Esophagus squamous epithelium (tissue), 5 donors: ENCODE results near the gene ATP6V0D1. TPM values are rescaled to one million over a fixed set of nuclear protein-coding genes. Genes with fewer than 3 reads are reported as not detected.

Source experiments
- DNase-seq: peaks from one replicate; lab custom pipeline; 2025; lab: John Stamatoyannopoulos, UW
- H3K27ac ChIP-seq, 4 donors: fragments of 200-600 bp; sonication (generic); one replicate each; pipeline ENCODE4 v1.5.1; 2016 to 2019; ENCODE audit warnings: mild to moderate bottlenecking in 1 of 4
- H3K27me3 ChIP-seq, 4 donors: fragments of 200-600 bp; sonication (generic); 1 replicate in 3 of 4; 2 replicates in 1 of 4; pipeline versions ENCODE4 v1.5.1 to v1.6.0; 2017 to 2021; ENCODE audit warnings: antibody characterized with exemption in 1 of 4
- H3K36me3 ChIP-seq, 3 donors: fragments of 200-600 bp; sonication (generic); one replicate each; pipeline ENCODE4 v1.5.1; 2016 to 2019
- H3K4me1 ChIP-seq, 3 donors: fragments of 200-600 bp; sonication (generic); one replicate each; pipeline ENCODE4 v1.5.1; 2017 to 2019
- H3K4me3 ChIP-seq, 4 donors: fragments of 200-600 bp; sonication (generic); 1 replicate in 3 of 4; 2 replicates in 1 of 4; pipeline ENCODE4 v1.5.1; 2016 to 2019; ENCODE audit warnings: mild to moderate bottlenecking in 2 of 4, moderate library complexity in 1 of 4
- H3K9me3 ChIP-seq, 3 donors: fragments of 200-600 bp; sonication (generic); one replicate each; pipeline ENCODE4 v1.5.1; 2016 to 2019
- CTCF ChIP-seq, 6 experiments: fragments of 450-650 bp in 4 of 6; fragments of 200-600 bp in 2 of 6; sonication (generic) in 2 of 6; IDR thresholded peaks; one replicate each; pipeline ENCODE4 v1.5.1; 2016 to 2019; ENCODE audit warnings: antibody characterized with exemption in 6 of 6, mild to moderate bottlenecking in 4 of 6, moderate library complexity in 4 of 6
- POLR2A ChIP-seq, 4 donors: fragments of 450-650 bp; IDR thresholded peaks; one replicate each; pipeline ENCODE4 v1.6.1; 2017; ENCODE audit warnings: antibody characterized with exemption in 4 of 4, mild to moderate bottlenecking in 4 of 4, moderate library complexity in 3 of 4
- WGBS, 2 donors: methylation state at CpG; one replicate each; pipeline ENCODE4 v1.1.5; 2018; 5-methylcytosine and 5-hydroxymethylcytosine counted together
- intact Hi-C: fragments of 100-400 bp; cut with DNase I; formaldehyde crosslinking; loops from one replicate; pipeline ENCODE4 v1.15.0; 2022
- total RNA-seq, 4 donors: library from RNA; depleted of rRNA; stranded (reverse); fragments of >200 nt; gene quantifications; one replicate each; pipeline ENCODE4 v1.1.0, GENCODE V29; 2016
- donor health status: DM: yes; HTN: yes; CAD: no.

Gene ATP6V0D1
- total RNA-seq, 4 donors from 2014 or later = 99.4 to 158 (median 131) TPM

- TF ChIP-seq POLR2A (IDR thresholded peaks at IDR 0.05) (no peak), CTCF (IDR thresholded peaks at IDR 0.05) (no peak)
- H3K36me3 ChIP-seq = no peaks in the 10 kb centered on the region
- 0 to 14% methylated on average over 4 of the region's 13 CpGs for WGBS, 2 donors
- H3K27ac ChIP-seq = peak overlapping the region; percentile 76 to 89 (median 80)
- no peak for DNase-seq
- intact Hi-C loops = no loop called here
- no peaks in the 10 kb centered on the region for H3K9me3 ChIP-seq
- peaks cover 0 to 36% (median 0%) of the 10 kb centered on the region in 4 donors for H3K27me3 ChIP-seq
- H3K4me3 ChIP-seq = peak overlapping the region; percentile 36 to 71 (median 52)
- peaks cover 21 to 58% (median 27%) of the 10 kb centered on the region in 3 donors for H3K4me1 ChIP-seq
These were observed 51.0 kb downstream of the ATP6V0D1 start for GRCh38 chr16:67429799-67430503.

- Histone ChIP-seq H3K27me3 (peaks cover 0 to 43% (median 0%) of the 10 kb centered on the region in 4 donors), H3K9me3 (no peaks in the 10 kb centered on the region), H3K27ac (peak overlapping the region in 2 of 4 donors; percentile 76 to 79), H3K4me1 (peaks cover 21 to 58% (median 27%) of the 10 kb centered on the region in 3 donors), H3K36me3 (no peaks in the 10 kb centered on the region), H3K4me3 (no peak overlapping the region)
- WGBS, 2 donors = 100% methylated on average over 1 of the region's 3 CpGs
- no peak for DNase-seq
- no peak for TF ChIP-seq POLR2A (IDR thresholded peaks at IDR 0.05)
- TF ChIP-seq CTCF (IDR thresholded peaks at IDR 0.05) = no peak
- intact Hi-C loops = no loop called here
These were observed 51.7 kb downstream of the ATP6V0D1 start for GRCh38 chr16:67429053-67429798.

- Histone ChIP-seq H3K36me3 (no peaks in the 10 kb centered on the region), H3K4me3 (no peak overlapping the region), H3K4me1 (peaks cover 21 to 56% (median 27%) of the 10 kb centered on the region in 3 donors), H3K9me3 (no peaks in the 10 kb centered on the region), H3K27me3 (peaks cover 0 to 43% (median 0%) of the 10 kb centered on the region in 4 donors), H3K27ac (peak overlapping the region in 2 of 4 donors; percentile 33 to 53)
- no peak for DNase-seq
- 12 to 47% methylated on average over 3 to 11 of the region's 11 CpGs for WGBS, 2 donors
- TF ChIP-seq CTCF (IDR thresholded peaks at IDR 0.05) (peak; percentile 41 to 90 (median 81)), POLR2A (IDR thresholded peaks at IDR 0.05) (no peak)
- intact Hi-C loops = no loop called here
These were observed 52.7 kb downstream of the ATP6V0D1 start for GRCh38 chr16:67428146-67428731.

- Histone ChIP-seq H3K36me3 (no peaks in the 10 kb centered on the region), H3K4me1 (peaks cover 17 to 43% (median 22%) of the 10 kb centered on the region in 3 donors), H3K4me3 (no peak overlapping the region), H3K27me3 (peaks cover 0 to 43% (median 0%) of the 10 kb centered on the region in 4 donors), H3K27ac (peak overlapping the region in 1 of 4 donors; percentile 25), H3K9me3 (no peaks in the 10 kb centered on the region)
- intact Hi-C loops = no loop called here
- DNase-seq = no peak
- TF ChIP-seq CTCF (IDR thresholded peaks at IDR 0.05) = no peak
- no peak for TF ChIP-seq POLR2A (IDR thresholded peaks at IDR 0.05)
- 79 to 83% methylated on average over 7 of the region's 7 CpGs for WGBS, 2 donors
These were observed 54.0 kb downstream of the ATP6V0D1 start for GRCh38 chr16:67426950-67427349.
